GM21576 (cell line): ENCODE measurements around the gene SNAP91.
"Not testable (repeated sequence)": the region's sequence is repeated elsewhere in the genome, so short reads cannot be mapped to it uniquely, and the experiment has no call there.

Experiments used
- ATAC-seq: cut with Tn5 transposase; IDR thresholded peaks from one replicate; pipeline ENCODE4 v1.9.1; 2021; ENCODE audit warnings: mild to moderate bottlenecking, moderate library complexity; ENCODE audit not compliant: unreplicated experiment

SNAP91 gene

GRCh38 chr6:83629908-83630307 is 79.0 kb downstream of the SNAP91 start:
- ATAC-seq = not testable (repeated sequence)

GRCh38 chr6:83615025-83615999 is 93.6 kb downstream of the SNAP91 start:
- peak; percentile 44 for ATAC-seq

- no peak for ATAC-seq
Measured at GRCh38 chr6:83613378-83613777, 95.5 kb downstream of the SNAP91 start.

- ATAC-seq = no peak
Measured at GRCh38 chr6:83609248-83609647, 99.7 kb downstream of the SNAP91 start.

GRCh38 chr6:83605517-83605916 is 103.4 kb downstream of the SNAP91 start:
- no peak for ATAC-seq

- ATAC-seq = no peak
Measured at GRCh38 chr6:83603551-83603950, 105.3 kb downstream of the SNAP91 start.

GRCh38 chr6:83601119-83601518 is 107.8 kb downstream of the SNAP91 start:
- no peak for ATAC-seq

- ATAC-seq = no peak
Measured at GRCh38 chr6:83600459-83600858, 108.4 kb downstream of the SNAP91 start.

- no peak for ATAC-seq
Measured at GRCh38 chr6:83597511-83597910, 111.4 kb downstream of the SNAP91 start.

- no peak for ATAC-seq
Measured at GRCh38 chr6:83597051-83597450, 111.8 kb downstream of the SNAP91 start.

- ATAC-seq = no peak
Measured at GRCh38 chr6:83594941-83595340, 114.0 kb downstream of the SNAP91 start.

GRCh38 chr6:83593395-83593785 is 115.5 kb downstream of the SNAP91 start:
- no peak for ATAC-seq

- ATAC-seq = peak; percentile 90
Measured at GRCh38 chr6:83592770-83593394, 116.0 kb downstream of the SNAP91 start.

- ATAC-seq = no peak
Measured at GRCh38 chr6:83590416-83590815, 118.5 kb downstream of the SNAP91 start.

GRCh38 chr6:83589076-83589475 is 119.8 kb downstream of the SNAP91 start:
- no peak for ATAC-seq

GRCh38 chr6:83578057-83578456 is 130.8 kb downstream of the SNAP91 start:
- ATAC-seq = no peak

- no peak for ATAC-seq
Measured at GRCh38 chr6:83574783-83575182, 134.1 kb downstream of the SNAP91 start.

- ATAC-seq = not testable (repeated sequence)
Measured at GRCh38 chr6:83571663-83572185, 137.2 kb downstream of the SNAP91 start.

GRCh38 chr6:83558975-83559374 is 149.9 kb downstream of the SNAP91 start:
- no peak for ATAC-seq

- ATAC-seq = no peak
Measured at GRCh38 chr6:83556871-83557270, 152.0 kb downstream of the SNAP91 start.

GRCh38 chr6:83551748-83552147 is 157.2 kb downstream of the SNAP91 start:
- not testable (repeated sequence) for ATAC-seq

GRCh38 chr6:83550482-83550881 is 158.4 kb downstream of the SNAP91 start:
- ATAC-seq = not testable (repeated sequence)
